ENCODE measurements around the gene TRIM69. TPM values are rescaled to one million over a fixed set of nuclear protein-coding genes. Genes with fewer than 3 reads are reported as not detected.
A peak's percentile ranks its signal among the peaks of the same experiment; 100 is the strongest.

Gene TRIM69
- total RNA-seq, 1 donor from 2014 or later = 9.7 TPM

DNA sequence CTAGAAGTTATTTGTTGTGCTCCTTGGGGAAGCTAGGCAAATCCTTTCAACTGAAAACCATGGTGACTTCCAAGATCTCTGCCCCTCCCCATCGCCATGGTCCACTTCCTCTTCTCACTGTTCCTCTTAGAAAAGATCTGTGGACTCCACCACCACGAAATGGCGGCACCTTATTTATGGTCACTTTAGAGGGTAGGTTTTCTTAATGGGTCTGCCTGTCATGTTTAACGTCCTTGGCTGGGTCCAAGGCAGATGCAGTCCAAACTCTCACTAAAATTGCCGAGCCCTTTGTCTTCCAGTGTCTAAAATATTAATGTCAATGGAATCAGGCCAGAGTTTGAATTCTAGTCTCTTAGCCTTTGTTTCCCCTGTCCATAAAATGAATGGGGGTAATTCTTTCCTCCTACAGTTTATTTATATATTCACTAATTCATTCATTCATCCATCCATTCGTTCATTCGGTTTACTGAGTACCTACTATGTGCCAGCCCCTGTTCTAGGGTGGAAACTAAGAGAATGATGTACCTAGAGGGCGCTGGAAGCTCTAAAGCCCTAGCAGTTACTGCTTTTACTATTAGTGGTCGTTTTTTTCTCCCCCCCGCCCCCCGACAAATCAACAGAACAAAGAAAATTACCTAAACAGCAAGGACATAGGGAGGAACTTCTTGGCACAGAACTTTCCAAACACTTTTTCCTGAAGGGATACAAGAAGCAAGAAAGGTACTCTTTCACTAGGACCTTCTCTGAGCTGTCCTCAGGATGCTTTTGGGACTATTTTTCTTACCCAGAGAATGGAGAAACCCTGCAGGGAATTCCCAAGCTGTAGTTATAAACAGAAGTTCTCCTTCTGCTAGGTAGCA lies 25.9 kb upstream of the TRIM69 start:
- H3K4me1 Mint-ChIP-seq (ENCODE audit: low read depth) = peaks cover 28% of the 10 kb centered on the region
- no peak for DNase-seq (ENCODE audit: low spot score)
- H3K27ac Mint-ChIP-seq (ENCODE audit: unreplicated experiment) = peak overlapping the region; percentile 99
- peak; percentile 75 for TF ChIP-seq CTCF (IDR thresholded peaks at IDR 0.05)
- H3K4me3 Mint-ChIP-seq (ENCODE audit: unreplicated experiment) = peak overlapping the region; percentile 99
- no peaks in the 10 kb centered on the region for H3K27me3 Mint-ChIP-seq (ENCODE audit: low read depth)
- H3K9me3 Mint-ChIP-seq (ENCODE audit: low read depth) = no peaks in the 10 kb centered on the region
- peaks cover 5% of the 10 kb centered on the region for H3K36me3 Mint-ChIP-seq (ENCODE audit: low read depth)

GRCh38 chr15:44711096-44711742 lies 25.1 kb upstream of the TRIM69 start, which contains the start of the genes B2M and PATL2:
Gene B2M (plus strand): TSS chr15:44711517. CDS start chr15:44711547, 30 bp downstream.
Gene PATL2 (minus strand): TSS chr15:44711323. CDS start chr15:44676490, 34,833 bp downstream.
- Mint-ChIP-seq H3K9me3 (ENCODE audit: low read depth) (no peaks in the 10 kb centered on the region), H3K36me3 (ENCODE audit: low read depth) (peaks cover 8% of the 10 kb centered on the region), H3K27me3 (ENCODE audit: low read depth) (no peaks in the 10 kb centered on the region), H3K4me1 (ENCODE audit: low read depth) (peaks cover 28% of the 10 kb centered on the region), H3K27ac (ENCODE audit: unreplicated experiment) (peak within 1 kb of the TSS; percentile 99), H3K4me3 (ENCODE audit: unreplicated experiment) (peak within 1 kb of the TSS; percentile 99)
- peak; percentile 8 for TF ChIP-seq CTCF (IDR thresholded peaks at IDR 0.05)
- peak; percentile 96 for DNase-seq (ENCODE audit: low spot score)

GRCh38 chr15:44711743-44712345 lies 24.5 kb upstream of the TRIM69 start:
- peak overlapping the region; percentile 99 for H3K27ac Mint-ChIP-seq (ENCODE audit: unreplicated experiment)
- peak overlapping the region; percentile 99 for H3K4me3 Mint-ChIP-seq (ENCODE audit: unreplicated experiment)
- peaks cover 28% of the 10 kb centered on the region for H3K4me1 Mint-ChIP-seq (ENCODE audit: low read depth)
- TF ChIP-seq CTCF (IDR thresholded peaks at IDR 0.05) = no peak
- H3K9me3 Mint-ChIP-seq (ENCODE audit: low read depth) = no peaks in the 10 kb centered on the region
- H3K36me3 Mint-ChIP-seq (ENCODE audit: low read depth) = peaks cover 14% of the 10 kb centered on the region
- DNase-seq (ENCODE audit: low spot score) = no peak
- H3K27me3 Mint-ChIP-seq (ENCODE audit: low read depth) = no peaks in the 10 kb centered on the region

DNA sequence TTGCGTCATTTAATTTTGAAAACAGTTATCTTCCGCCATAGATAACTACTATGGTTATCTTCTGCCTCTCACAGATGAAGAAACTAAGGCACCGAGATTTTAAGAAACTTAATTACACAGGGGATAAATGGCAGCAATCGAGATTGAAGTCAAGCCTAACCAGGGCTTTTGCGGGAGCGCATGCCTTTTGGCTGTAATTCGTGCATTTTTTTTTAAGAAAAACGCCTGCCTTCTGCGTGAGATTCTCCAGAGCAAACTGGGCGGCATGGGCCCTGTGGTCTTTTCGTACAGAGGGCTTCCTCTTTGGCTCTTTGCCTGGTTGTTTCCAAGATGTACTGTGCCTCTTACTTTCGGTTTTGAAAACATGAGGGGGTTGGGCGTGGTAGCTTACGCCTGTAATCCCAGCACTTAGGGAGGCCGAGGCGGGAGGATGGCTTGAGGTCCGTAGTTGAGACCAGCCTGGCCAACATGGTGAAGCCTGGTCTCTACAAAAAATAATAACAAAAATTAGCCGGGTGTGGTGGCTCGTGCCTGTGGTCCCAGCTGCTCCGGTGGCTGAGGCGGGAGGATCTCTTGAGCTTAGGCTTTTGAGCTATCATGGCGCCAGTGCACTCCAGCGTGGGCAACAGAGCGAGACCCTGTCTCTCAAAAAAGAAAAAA lies 23.9 kb upstream of the TRIM69 start:
- peaks cover 28% of the 10 kb centered on the region for H3K4me1 Mint-ChIP-seq (ENCODE audit: low read depth)
- H3K4me3 Mint-ChIP-seq (ENCODE audit: unreplicated experiment) = peak overlapping the region; percentile 99
- no peak for DNase-seq (ENCODE audit: low spot score)
- H3K27me3 Mint-ChIP-seq (ENCODE audit: low read depth) = no peaks in the 10 kb centered on the region
- H3K27ac Mint-ChIP-seq (ENCODE audit: unreplicated experiment) = peak overlapping the region; percentile 99
- peaks cover 16% of the 10 kb centered on the region for H3K36me3 Mint-ChIP-seq (ENCODE audit: low read depth)
- H3K9me3 Mint-ChIP-seq (ENCODE audit: low read depth) = no peaks in the 10 kb centered on the region
- TF ChIP-seq CTCF (IDR thresholded peaks at IDR 0.05) = no peak

All from chondrocyte (in vitro differentiated cells).